Ishikawa (cell line): ENCODE data around the gene SAMSN1.

Experiments
- CREB1 ChIP-seq: IDR thresholded peaks from 2 replicates; pipeline ENCODE4 v1.6.1; 2012; ENCODE audit warnings: low read depth
- EP300 ChIP-seq: IDR thresholded peaks from 2 replicates; pipeline ENCODE4 v1.6.1; 2012; ENCODE audit warnings: borderline replicate concordance
- TAF1 ChIP-seq: IDR thresholded peaks from 2 replicates; pipeline ENCODE4 v1.6.1; 2012; ENCODE audit warnings: low read depth, mild to moderate bottlenecking
- TEAD4 ChIP-seq: IDR thresholded peaks from 2 replicates; pipeline ENCODE4 v1.6.1; 2012
- YY1 ChIP-seq: IDR thresholded peaks from 2 replicates; pipeline ENCODE4 v1.6.1; 2012; ENCODE audit warnings: low read depth
- TF ChIP-seq, protein P1 (sequence below): IDR thresholded peaks from 2 replicates; pipeline ENCODE4 v1.6.1; 2012; ENCODE audit warnings: low read depth, mild to moderate bottlenecking
- TF ChIP-seq, protein P2 (sequence below): IDR thresholded peaks from 2 replicates; pipeline ENCODE4 v1.6.1; 2012
- TF ChIP-seq, protein P3 (sequence below): IDR thresholded peaks from 2 replicates; pipeline ENCODE4 v1.6.1; 2012

DNA sequence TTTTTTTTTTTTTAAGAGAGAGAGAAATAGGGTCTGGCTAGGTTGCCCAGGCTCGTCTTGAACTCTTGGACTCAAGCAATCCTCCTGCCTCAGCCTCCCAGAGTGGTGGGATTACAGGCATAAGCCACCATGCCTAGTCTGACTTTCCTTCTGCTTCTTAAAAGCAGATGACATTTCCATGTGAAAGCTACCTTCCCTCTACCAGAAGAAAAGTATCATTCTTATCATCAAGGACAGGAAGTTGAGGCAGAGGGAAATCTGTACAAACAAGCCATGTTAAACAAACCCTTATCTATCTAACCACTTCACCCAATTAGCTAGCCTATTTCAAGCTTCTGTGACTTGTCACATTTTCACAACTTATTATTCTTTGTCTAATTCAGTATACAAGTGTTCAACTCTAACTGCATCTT, 54.8 kb downstream of the SAMSN1 start:
- TF ChIP-seq, protein P1, sequence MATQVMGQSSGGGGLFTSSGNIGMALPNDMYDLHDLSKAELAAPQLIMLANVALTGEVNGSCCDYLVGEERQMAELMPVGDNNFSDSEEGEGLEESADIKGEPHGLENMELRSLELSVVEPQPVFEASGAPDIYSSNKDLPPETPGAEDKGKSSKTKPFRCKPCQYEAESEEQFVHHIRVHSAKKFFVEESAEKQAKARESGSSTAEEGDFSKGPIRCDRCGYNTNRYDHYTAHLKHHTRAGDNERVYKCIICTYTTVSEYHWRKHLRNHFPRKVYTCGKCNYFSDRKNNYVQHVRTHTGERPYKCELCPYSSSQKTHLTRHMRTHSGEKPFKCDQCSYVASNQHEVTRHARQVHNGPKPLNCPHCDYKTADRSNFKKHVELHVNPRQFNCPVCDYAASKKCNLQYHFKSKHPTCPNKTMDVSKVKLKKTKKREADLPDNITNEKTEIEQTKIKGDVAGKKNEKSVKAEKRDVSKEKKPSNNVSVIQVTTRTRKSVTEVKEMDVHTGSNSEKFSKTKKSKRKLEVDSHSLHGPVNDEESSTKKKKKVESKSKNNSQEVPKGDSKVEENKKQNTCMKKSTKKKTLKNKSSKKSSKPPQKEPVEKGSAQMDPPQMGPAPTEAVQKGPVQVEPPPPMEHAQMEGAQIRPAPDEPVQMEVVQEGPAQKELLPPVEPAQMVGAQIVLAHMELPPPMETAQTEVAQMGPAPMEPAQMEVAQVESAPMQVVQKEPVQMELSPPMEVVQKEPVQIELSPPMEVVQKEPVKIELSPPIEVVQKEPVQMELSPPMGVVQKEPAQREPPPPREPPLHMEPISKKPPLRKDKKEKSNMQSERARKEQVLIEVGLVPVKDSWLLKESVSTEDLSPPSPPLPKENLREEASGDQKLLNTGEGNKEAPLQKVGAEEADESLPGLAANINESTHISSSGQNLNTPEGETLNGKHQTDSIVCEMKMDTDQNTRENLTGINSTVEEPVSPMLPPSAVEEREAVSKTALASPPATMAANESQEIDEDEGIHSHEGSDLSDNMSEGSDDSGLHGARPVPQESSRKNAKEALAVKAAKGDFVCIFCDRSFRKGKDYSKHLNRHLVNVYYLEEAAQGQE: no peak
- TF ChIP-seq, protein P2, sequence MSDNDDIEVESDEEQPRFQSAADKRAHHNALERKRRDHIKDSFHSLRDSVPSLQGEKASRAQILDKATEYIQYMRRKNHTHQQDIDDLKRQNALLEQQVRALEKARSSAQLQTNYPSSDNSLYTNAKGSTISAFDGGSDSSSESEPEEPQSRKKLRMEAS: no peak
- TF ChIP-seq TAF1 (no peak), EP300 (no peak), YY1 (no peak), TEAD4 (no peak), CREB1 (no peak)
- TF ChIP-seq, protein P3, sequence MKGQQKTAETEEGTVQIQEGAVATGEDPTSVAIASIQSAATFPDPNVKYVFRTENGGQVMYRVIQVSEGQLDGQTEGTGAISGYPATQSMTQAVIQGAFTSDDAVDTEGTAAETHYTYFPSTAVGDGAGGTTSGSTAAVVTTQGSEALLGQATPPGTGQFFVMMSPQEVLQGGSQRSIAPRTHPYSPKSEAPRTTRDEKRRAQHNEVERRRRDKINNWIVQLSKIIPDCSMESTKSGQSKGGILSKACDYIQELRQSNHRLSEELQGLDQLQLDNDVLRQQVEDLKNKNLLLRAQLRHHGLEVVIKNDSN: no peak
